D341Med (cell line): ENCODE data around the gene PPARA.
A peak's percentile ranks its signal among the peaks of the same experiment; 100 is the strongest.
"Not testable (repeated sequence)": the region's sequence is repeated elsewhere in the genome, so short reads cannot be mapped to it uniquely, and the experiment has no call there.

Experiments
- DNase-seq: peaks from one replicate; pipeline ENCODE4 v3.0.0; 2012; ENCODE audit warnings: low spot score

Gene PPARA

DNA sequence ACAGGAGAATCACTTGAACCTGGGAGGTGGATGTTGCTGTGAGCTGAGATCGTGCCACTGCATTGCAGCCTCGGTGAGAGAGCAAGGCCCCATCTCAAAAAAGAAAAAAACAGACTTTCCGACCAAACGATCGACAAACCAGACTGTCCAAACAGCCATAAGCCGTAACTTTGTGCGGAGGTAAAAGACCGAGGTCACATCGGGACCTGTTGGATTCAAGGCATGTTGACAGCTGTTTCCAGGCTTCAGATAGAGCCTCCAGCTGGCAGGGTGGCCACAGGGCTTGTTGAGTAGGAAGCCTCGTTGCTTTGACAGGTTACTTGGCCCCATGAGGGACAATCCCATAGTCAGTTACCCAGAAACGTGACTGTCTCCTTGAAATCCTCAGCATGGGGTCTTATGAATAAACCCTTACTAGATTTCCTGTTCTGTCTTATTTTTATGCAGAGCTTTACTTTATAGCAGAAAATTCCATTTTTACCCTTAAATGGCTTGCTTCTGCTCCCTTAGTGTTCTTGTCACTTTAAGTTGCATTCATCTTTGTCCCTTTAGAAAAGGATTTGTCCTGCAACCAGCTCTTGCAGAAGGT lies 22.3 kb downstream of the PPARA start:
- no peak for DNase-seq

DNA sequence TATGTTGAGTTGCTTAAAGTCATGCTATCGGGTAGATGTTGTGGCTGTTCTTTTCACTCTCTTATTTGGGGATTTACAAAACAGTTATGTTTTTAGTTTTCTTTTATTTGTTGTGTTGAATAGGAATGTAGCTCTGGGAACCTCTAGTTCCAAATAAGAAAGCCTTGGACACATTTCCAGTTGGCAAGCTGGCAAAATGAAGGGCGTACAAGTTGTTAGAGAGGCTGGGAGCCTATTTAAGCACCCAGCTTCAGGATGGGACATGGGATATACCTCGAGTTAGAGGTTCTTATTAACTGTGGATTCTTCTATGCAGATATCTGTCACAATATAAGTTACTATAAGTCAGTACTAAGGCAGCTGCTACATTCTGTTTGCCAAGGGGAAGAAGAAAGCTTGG lies 22.8 kb downstream of the PPARA start:
- DNase-seq, result no peak

DNA sequence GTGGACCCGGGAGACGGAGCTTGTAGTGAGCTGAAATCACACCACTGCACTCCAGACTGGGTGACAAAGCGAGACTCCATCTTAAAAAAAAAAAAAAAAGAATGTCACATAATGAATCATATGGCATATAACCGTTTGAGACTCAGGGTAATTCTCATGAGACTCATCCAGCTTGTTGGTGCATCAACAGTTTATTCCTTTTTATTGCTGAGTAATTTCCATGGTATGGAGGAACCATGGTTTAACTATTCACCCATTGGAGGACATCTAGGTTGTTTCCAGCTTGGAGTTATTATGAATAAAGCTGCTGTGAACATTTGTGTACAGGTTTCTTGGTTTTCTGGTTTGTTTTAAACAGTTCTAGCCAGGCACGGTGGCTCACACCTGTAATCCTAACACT lies 25.3 kb downstream of the PPARA start:
- no peak for DNase-seq

GRCh38 chr22:46176508-46177003 lies 26.2 kb downstream of the PPARA start:
- DNase-seq, result no peak

DNA sequence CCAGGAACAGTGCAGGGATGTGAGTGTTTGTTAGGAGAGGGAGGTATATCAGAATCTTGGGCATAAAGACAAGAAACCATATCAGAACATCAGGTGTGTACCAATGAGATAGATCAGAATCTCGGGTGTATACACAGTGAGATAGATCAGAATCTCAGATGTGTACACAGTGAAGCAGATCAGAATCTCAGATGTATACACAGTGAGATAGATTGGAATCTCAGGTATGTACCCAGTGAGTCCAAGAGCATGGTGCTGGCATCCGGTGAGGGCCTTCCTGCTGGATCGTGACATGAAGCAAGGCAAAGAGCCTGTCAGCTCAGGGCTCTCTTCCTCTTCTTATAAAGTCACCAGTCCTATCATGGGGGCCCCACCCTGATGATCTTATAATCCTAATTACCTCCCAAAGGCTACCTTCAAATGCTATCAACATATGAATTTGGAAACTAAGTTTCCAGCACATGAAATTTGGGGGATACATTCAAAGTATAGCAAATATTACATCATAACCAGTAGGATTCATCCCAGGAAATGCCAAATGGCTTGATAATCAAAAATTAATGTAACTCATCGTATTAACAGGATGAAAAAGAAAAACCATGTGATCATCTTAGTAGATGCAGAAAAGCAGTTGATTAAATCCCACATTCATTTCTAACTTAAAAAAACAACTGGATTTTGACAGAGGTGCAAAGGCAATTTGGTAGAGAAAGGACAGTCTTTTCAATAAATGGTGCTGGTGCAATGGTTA lies 28.6 kb downstream of the PPARA start:
- DNase-seq, result no peak

DNA sequence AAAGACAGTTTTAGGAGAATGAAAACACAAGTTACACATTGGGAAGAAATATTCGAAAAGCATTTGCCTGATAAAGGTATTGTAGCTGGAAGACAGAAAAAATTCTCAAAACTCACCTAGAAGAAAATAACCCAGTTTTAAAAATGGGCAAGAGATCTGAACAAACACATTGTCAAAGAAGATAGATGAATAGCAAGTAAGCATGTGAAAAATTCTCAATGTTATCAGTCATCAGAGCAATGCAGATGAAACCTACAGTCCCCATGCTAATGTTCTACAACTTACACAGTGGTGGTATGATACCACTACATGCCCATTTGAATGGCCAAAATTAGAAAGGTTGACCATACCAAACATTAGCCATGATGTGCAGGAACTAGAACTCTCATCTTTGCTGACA lies 29.4 kb downstream of the PPARA start:
- DNase-seq, result no peak

DNA sequence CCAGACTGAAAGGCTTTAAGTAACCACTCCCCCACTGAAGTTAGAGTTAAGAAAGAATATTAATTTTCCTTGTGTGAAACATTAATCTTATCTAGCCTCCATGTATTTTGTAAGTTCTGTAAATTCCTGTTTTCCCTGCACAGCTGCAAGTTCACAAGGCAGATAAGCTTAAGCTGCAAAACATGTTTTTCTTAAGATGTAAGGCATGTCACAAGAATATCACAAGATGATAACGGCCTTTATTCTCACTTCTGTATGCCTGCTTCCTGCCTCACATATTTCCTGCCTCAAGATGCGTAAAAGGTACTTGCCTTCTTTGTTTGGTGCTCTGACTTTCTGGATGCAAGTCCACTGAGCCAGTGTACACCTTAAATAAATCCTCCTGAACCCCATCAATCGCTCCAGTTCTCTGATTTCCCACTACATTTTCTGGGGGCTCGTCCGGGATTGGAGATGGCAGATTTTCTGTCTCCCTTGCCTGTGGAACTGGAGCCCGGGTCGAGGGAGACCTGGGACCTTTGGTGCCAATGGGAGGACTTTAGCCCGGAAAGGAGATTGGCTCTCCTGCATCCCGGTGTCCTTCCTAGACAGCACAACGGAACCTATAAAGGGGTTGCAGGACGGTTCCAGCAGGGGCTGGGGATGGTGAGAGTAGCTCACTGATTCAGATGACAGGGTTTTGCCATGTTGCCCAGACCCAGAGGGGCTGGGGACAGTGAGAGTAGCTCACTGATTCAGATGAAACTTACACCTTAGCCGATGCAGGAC lies 30.2 kb downstream of the PPARA start:
- no peak for DNase-seq

DNA sequence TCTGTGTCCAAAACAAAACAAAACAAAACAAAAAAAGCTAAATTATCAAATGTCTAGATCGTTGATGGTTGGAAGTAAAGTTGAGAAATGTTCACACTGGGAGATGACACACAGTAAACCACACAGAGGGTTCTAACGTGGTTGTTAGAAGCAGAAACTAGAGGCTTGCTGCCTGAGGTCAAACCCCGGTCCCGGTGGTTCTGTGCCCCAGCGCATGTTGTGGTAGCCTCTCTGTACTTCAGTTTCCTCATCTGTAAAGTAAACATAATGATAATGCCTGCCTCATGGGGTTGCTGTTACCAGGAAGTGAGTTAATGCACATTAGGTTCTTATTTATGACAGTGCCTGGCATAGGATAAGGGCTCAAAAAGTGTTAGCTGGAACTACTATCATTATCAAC lies 33.4 kb downstream of the PPARA start:
- no peak for DNase-seq

- no peak for DNase-seq
These were observed 35.0 kb downstream of the PPARA start for GRCh38 chr22:46185283-46185682.

DNA sequence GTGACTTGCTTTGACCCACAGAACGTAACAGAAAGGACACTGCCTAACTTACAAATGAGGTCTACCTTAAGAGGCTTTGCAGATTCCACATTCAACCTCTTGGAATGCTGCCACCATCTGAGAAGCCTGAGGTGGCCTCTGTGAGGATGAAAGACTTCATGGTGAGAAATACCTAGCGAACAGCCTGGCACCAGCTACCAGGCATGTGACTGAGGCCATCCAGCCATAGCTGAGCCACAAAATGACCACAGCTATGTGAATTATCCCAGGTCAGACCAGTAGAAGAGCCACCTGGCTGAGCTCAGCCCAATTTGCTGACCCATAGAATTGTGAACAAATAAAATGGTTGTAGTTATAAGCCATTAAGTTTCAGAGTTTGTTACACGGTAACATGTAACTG lies 37.5 kb downstream of the PPARA start:
- DNase-seq, result no peak

DNA sequence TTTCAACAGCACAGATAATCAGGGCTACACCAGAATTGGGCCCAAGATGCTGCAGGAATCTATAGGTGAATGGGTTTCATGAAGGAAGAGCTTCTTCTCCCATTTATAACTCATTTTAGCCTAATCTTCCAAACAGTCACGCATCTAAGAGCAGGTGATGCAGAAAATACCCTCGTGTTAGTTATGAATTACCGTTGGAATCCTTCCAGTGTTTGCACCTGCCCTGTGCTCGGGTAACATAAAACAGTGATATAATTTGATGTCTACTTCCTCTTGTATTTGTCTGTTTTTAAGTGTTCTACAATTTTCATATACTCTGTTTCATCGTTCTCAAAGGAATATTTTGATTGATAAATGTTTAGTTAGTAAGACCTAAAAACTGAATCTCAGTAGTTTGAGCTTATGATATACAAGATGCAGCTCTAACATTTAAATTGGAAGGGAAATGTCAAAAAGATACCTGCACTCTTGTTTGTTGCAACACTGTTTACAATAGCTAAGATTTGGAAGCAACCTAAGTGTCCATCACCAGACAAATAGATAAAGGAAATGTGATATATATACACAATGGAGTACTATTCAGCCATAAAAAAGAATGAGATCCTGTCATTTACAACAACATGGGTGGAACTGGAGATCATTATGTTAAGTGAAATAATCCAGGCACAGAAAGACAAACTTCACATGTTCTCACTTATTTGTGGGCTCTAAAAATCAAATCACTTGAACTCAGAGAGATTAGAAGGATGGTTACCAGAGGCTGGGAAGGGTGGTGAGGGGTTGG lies 42.1 kb downstream of the PPARA start:
- no peak for DNase-seq

GRCh38 chr22:46193898-46194310 lies 43.6 kb downstream of the PPARA start:
- DNase-seq, result no peak

- DNase-seq, result no peak
These were observed 45.3 kb downstream of the PPARA start for GRCh38 chr22:46195487-46196165.

- peak; percentile 24 for DNase-seq
These were observed 46.0 kb downstream of the PPARA start for GRCh38 chr22:46196278-46196677.

DNA sequence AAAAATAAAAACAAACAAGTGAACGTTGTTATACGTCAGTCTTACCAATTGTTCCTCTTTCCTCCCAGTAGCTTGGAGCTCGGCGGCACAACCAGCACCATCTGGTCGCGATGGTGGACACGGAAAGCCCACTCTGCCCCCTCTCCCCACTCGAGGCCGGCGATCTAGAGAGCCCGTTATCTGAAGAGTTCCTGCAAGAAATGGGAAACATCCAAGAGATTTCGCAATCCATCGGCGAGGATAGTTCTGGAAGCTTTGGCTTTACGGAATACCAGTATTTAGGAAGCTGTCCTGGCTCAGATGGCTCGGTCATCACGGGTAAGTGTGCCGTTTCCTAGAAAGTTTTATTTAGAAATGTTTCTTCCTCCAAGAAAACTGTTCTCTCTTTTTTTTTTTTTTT lies 47.9 kb downstream of the PPARA start:
- DNase-seq, result no peak

DNA sequence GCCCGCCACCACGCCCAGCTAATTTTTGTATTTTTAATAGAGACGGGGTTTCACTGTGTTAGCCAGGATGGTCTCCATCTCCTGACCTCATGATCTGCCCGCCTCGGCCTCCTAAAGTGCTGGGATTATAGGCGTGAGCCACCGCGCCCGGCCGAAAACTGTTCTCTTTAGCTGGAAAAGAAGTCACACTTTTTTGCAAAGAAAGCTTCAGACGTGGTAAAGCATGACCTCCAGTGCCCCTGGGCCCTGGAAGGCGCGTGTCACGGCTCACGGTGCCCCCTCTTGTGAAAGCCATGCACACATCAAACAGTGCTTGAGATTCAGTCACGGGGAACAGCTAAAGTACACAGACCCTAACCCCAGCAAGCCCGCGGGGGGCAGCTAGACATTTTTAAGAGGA lies 48.5 kb downstream of the PPARA start:
- DNase-seq, result not testable (repeated sequence)

- DNase-seq, result no peak
These were observed 50.9 kb downstream of the PPARA start for GRCh38 chr22:46201059-46201757.

GRCh38 chr22:46202897-46203600 lies 52.7 kb downstream of the PPARA start:
- no peak for DNase-seq

- no peak for DNase-seq
These were observed 53.3 kb downstream of the PPARA start for GRCh38 chr22:46203601-46203980.

DNA sequence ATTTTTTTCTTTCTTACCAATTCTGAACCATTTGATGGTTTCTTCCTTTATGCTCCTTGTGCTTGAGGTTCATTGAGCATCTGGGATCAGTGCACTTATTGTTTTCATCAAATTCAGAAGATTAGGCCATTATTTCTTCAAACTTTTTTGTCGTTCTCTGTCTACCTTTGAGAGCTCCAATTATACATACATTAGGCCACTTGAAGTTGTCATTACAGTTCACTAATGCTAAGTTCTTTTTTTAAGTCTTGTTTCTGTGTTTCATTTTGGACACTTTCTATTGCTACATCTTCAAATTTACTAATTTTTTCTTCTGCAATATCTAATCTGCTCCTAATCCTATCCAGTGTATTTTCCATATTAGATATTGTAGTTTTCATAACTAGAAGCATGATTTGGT lies 58.9 kb downstream of the PPARA start:
- DNase-seq, result no peak
